GM18526 (cell line): ENCODE data around the gene HYAL1.

ENCODE experiments used
- POLR2A ChIP-seq: IDR thresholded peaks from 3 replicates; pipeline ENCODE4 v1.6.1; 2011; ENCODE audit not compliant: insufficient read length; ENCODE audit errors: extremely low read depth

HYAL1 gene

DNA sequence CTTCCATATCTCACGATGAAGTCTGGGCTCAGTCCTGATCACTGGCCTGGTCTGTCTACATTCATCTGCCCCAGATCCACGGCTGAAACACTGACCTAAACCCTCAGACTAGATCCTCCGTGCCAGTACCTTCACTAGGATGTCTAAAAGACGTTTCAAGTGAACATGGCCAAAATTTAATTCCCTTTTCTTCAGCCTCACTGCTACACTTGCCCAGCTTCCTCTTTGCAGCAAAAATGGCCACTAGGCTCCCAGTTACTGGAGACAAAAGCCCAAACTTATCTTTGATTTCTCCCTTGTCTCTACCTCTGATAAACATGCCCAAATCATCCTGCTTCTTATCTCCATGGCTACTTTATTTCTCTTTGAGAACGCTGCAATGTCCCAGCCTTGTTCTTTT lies 35.6 kb upstream of the HYAL1 start:
- TF ChIP-seq POLR2A: no peak

DNA sequence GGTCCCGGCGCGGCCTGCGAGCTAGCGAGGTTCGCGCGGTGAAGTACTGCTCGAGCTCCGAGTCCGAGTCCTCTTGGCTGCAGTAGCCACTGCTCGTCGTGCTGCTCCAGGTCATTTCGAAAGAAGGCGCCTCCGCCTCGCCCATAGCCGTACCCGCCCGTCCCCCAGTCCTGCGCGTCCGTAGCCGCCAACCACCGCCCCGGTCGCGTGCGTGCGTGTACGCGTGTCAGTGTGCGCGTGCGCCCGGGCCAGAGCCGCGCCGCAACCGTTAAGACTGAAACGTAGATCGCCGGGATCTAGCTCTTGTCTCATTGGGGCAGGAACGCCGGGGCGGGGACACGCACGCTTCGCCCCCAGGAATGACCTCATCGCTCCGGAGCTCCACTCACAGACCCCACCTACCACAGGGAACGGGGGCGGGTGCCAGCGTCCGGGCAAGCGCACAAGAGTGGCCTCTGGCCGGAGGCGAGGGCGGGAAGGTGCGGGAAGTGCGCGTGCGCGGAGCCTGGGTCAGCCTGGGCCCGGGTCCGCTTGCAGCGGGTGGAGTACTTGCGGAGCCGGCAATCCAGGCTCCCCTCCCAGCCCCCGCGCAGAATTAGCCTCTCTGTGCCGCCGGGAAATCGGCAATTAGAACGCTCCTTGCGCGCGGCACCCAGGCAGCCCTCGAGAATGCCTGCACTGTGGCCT lies 33.9 kb upstream of the HYAL1 start:
- TF ChIP-seq POLR2A: peak; percentile 77

DNA sequence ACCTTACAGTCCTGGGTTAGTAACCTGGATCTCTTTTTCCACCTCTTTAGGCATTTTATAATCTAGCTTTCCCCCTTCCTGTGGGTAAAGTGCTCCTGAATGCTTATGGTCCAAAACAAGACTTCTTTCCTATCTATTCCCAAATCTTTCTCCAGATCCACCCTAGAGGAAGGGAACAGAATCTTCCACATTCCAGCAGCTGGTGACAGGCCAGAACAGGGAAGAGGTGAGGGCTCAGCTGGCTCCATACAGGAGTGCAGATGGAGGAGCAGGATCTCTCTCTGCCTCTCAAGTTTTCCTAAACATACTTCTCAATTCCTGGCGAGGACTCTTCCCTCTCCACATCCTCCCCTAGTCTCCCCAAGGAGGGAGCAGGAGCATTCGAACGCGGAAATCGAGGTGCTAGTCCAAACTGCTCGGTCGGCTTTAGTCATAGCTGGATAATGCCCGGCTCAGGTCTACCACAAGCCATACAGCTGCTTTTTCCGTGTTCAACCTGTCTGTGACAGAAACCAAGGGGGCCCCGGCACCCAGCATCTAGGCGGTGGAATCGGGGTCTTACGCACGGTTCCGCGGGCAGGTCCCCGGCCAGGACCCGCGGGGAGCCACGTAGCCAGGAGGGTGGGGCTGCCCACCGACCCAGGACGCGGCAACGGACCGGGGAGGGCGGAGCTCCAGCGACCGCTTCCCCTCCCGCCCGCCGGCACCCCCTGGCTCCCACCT lies 33.2 kb upstream of the HYAL1 start:
- TF ChIP-seq POLR2A: no peak

DNA sequence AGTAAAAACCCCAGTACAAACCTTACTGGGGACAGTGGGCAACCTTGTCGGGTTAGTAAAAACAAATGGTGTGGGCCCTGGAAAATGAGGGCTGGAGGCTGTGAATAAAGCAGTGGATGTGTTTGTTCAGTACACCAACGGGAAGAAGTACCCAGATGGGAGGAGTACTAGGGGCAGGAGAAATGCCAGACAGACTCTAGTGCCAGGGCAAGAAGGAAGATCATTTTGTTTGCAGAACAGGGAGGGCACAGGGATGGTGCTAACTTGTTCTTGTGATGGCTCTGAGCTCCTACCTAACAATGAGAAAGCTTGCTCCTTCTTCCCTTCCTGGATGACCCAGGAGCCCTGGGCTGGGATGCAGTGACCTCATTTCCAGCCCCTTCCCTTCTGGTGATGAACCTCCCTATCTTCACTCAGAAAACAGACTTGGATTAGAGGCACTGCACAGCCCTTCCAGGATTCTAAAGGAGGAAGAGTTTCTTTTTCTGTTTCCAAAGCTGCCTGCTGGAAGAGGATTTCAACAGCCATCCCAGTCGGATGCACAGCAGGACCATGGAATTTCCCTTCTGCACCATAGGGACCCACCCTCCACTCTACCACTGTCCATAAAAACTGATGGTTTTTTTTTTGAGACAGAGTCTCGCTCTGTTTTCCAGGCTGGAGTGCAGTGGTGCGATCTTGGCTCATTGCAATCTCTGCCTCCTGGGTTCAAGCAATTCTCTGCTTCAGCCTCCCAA lies 31.1 kb upstream of the HYAL1 start:
- TF ChIP-seq POLR2A: no peak

DNA sequence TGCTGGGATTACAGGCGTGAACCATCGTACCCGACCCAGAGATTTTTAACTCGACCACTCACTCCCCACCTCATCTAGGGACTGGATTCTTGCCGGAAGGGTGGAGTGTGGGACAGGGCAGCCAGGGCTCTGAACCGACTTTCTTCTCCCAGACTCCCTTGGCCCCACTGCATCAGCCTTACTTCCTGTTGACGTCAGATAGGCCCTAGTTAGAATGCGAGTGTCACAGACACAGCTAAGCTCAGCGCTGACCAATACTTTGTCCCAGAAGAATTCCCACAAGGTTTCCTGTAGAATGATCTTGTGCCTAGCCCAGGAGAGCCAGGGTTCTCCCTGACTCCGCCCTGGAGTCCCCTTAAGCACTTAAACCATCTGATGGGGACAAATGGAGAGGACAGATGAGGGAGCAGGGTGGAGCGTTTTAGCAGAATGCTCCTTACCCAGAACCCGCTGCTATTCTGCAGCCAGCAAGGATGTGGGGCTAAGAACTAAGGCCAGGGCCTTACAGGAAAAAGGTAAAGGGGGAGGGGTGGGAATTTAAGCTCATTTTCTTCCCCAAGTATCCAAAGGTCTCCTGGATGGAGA lies 30.5 kb upstream of the HYAL1 start:
- no peak for TF ChIP-seq POLR2A

DNA sequence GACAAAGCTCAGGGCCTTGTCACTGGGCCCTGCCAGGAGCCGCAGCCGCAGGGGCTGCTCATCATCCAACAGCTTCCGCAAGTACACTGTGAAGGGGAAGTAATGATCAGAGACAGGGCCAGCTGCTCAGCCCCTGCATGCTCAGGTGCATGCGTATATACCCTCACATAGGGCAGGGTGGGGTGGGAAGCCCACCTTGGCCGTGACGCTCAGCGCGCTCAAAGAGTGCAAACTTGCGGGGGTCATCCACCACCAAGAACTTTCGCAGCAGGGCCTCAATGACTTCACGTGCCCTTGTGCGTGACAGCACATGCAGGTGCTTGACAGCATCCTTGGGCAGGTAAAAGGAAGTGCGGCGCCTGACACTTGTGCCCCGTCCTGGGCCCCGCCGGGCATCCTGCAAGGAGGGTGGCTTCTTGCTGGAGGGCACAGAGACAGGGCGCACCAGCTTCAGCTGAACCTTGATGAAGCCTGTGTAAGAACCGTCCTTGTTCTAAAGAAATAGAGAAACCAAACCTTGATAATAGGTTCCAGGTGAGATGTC lies 28.1 kb upstream of the HYAL1 start:
- no peak for TF ChIP-seq POLR2A

DNA sequence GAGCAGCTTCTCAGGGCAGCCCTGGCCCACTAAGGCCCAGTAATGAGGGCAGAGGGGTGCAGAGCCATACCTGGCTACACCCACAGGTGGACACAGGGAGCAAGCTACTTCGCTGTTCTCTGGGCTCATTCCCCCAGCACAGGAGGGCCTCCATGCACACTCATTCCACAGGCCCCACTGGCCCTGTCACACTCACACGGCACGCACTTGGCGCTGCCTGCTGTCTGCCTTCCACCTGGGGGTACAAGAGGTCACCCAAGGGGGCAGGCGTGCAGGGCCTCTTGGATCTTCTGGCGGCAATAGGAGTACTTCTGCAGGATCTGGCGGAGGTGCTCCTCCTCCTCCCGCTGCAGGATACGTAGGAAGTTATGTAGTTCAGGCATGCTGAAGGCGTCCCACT lies 27.0 kb upstream of the HYAL1 start:
- TF ChIP-seq POLR2A: no peak

DNA sequence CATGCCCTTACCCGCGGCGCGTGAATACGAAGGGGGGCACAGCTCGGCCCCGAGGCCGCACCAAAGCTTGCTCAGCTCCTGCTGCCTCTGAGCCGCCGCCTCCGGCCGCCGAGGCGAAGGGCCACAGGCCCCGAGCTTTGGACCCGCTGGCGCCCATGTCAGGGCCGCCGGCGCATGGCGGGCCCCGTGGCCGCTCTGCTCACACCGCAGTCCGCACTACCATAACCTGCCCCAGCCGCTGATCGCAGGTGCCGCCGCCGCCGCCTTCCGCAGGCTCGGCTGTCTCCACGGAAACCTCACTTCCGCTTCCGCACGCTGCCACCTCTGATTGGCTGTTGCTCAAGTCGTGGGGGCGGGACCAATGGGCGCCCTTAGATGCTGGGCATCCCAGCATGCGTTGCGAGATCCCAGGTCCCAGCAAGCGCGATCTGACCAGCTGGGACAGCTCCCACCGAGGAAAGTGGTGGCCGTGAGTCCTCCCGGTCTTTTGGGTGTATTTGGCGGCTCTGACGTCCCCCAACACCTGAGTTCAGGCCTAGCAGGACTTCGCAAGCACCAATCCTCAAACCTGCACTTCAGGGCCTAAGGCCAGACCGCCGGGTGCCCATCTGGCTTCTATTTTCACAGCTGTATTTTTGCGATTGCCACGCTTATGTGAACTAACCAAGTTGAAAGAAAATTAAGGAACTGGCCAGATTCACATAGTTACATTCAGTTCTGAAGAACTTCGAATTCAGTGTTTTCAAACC lies 24.7 kb upstream of the HYAL1 start, which contains the start of gene TUSC2:
Gene TUSC2, minus strand, starts transcription at position 281 of the 749 bp plus-strand sequence. Its CDS starts 124 bp downstream, at position 157.
- TF ChIP-seq POLR2A: peak; percentile 81

DNA sequence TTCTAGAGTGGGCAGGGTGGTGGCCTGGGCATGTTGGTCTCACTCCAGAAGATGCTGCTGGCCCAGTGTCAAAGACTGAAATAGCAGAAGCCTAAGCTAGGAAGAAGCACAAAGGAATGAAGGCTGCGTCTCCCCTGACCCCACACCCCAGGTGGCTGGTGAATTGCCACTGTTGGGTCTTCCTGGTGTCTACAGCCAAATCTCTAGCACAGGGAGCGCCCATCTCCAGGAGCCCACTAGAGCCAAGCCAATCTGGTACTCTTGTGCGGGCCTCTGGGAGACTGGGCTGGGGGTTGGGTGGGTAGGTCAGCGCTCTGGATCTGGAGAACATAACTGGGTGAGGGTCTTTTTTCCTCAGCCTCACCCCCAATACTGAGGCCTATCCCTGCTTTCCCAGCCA lies 23.8 kb upstream of the HYAL1 start:
- no peak for TF ChIP-seq POLR2A

DNA sequence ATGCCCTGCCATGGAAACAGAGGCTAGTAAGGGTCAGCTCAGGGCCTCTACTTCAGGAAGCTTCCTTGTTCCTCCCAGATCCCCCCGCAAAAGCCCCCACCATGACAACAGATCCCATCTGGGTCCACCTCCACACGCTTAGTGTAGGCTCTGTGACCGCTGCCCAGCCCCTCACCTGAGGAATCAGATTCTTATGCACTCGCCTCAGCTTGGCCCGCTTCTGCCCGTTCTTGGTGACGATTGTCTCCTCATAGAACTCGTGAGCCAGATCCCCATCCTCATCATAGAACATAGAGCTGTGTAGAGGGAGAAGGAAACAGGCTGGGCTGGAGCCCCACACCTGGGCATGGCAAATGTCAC lies 22.8 kb upstream of the HYAL1 start:
- no peak for TF ChIP-seq POLR2A

DNA sequence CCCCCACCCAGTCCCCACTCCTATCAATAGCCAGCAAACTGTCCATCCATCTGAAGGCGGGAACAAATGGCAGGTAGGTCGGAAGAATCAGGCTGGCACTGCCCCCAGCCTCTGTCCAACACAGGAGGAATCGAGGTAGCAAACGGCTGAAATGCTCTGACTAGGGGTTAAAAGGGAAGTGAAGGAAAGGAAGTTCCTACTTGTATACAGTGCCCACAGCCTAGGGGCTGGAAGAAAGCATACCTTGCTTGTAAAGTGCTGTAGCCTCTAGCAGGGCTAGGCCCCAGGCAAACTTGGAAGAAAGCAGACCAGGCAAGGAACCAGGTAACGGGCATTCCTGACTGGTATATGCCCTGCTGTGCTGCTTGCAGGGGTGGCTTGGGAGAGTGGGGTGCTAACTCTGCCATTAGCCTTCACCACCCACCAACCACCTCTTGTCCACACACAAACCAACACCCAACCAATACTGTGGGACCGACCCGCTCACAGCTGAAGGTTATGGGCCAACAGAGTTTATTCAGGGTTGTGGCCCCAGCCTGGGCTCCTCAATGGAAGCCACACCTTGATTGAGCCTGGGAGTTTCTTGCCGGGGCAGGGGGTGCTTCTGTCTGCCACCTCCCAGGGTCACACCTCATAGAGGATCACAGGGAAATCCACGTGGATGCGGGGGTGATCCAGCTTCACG lies 22.3 kb upstream of the HYAL1 start:
- no peak for TF ChIP-seq POLR2A

DNA sequence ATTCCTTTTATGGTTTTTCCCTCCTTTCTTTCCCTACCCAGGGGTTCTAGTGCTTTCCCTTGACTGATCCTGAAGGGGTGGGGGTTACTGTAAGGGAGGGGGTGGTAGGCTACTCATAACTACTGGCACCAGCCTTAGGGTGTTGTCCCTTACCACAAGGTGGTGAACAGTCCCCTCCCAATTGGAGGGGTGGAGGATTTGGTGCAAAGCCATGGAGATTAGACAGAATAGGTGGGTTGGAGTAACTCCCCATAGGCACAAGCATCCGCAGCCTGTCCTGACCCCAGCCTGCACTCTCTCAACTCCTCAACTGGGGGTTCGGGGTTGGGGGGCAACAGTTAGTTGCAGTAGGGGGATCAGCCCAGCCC lies 21.7 kb upstream of the HYAL1 start:
- no peak for TF ChIP-seq POLR2A

DNA sequence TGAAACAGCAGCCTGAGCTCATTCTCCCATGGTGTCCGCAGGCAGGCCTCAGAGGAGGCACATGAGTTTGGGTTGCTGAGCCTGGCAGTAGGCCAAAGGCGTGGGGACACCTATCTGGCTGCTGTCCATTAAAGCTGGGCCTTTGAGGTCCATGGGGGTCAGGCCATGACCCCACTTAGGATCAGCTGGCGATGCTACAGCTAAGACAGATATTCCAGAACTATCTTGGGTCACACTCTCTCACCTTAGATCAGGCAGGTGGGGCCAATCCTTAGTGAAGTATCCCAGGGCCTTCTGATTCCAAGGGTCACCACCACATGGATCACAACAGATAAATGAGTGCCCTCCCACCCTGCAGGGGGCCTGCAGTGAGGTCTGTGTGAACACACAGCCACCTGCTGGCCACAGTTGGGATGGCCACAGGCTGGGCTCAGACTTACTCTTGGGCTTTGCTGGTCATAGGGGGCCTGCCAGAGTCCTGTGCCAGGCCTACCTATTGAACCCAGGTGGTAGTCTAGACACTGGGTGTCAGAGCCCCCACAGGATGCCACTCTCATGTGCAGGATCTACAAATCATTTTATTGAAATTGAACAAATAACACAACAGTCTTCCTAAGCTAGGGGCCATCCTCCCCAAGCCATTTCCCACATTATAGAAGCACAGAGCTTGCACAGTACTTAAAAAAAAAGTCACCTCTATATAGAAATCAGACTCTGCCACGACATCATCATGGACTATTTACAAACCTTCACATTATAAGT lies 21.2 kb upstream of the HYAL1 start:
- TF ChIP-seq POLR2A: no peak
